ENCODE measurements around the gene SF3B5.
"Not testable (repeated sequence)": the region's sequence is repeated elsewhere in the genome, so short reads cannot be mapped to it uniquely, and the experiment has no call there.

The SF3B5 gene

GRCh38 chr6:144110210-144110609, 14.8 kb upstream of the SF3B5 start:
- DNase-seq (ENCODE audit: low read depth): no peak
- H3K4me3 ChIP-seq (ENCODE audit: low read depth, low read length): no peak overlapping the region

- no peak for DNase-seq (ENCODE audit: low read depth)
- H3K4me3 ChIP-seq (ENCODE audit: low read depth, low read length): no peak overlapping the region
Measured at GRCh38 chr6:144106206-144106605, 10.8 kb upstream of the SF3B5 start.

- DNase-seq (ENCODE audit: low read depth): peak; percentile 35
- H3K4me3 ChIP-seq (ENCODE audit: low read depth, low read length): no peak overlapping the region
Measured at GRCh38 chr6:144104898-144105487, 9.6 kb upstream of the SF3B5 start.

DNA sequence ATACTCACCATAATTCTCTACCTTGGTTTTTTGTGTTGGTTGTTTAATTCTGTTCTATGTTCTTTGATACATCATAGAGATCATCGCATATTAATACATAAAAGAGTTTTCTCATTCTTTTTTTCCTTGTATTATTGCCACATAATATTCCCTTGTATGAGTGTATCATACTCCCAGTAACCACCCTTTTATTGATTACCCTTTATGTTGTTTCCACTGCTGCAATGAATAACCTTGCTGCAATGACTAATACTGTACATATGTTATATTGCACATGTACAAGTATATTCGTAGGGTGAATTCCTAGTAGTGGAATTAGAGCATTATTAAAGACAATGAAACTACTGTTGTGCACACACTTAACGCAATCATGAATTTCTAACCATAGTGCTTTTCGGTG, 9.1 kb upstream of the SF3B5 start:
- H3K4me3 ChIP-seq (ENCODE audit: low read depth, low read length): no peak overlapping the region
- DNase-seq (ENCODE audit: low read depth): no peak

GRCh38 chr6:144103026-144103563, 7.7 kb upstream of the SF3B5 start:
- H3K4me3 ChIP-seq (ENCODE audit: low read depth, low read length): no peak overlapping the region

DNA sequence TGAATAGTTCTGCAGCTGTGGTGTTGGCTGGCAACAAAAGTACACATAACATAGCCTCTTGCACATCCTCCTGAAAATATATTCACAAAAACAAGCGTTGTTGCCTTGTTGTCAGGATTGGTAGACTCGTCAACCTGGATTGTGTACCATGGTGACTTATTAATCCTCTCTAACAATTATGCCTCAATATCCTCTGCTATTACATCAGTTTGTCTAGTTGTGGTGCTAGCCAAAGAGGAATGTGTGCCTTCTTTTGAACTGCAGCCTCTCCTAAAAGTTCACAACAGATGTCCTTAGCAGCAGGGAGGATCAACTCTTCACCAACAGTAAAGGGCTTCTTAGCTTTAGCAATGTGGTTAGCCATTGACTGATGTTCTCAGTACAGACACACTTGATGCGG, 3.6 kb upstream of the SF3B5 start:
- no peak for DNase-seq (ENCODE audit: low read depth)
- H3K4me3 ChIP-seq (ENCODE audit: low read depth, low read length): no peak overlapping the region

More at GRCh38 chr6:144103026-144103563, 7.7 kb upstream of the SF3B5 start:
- DNase-seq (ENCODE audit: low read depth): no peak

DNA sequence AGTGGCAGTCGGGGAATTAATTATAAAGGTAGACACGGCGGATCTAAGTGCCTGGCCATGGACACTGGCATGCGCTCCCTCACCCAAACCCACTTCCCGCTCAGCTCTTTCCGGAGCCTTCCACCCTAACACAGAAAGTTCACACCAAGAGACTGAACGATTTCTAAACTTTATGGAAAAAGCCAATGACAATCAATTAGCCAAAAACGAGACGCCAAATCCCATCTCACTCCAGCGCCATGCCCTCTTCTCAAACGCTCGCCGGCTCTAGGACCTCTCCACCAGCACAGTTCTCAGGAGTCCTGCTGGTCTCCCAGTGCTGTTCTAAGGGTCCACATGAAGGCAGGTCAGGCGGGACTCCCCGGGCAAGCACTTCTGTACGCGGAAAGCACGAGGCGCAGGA, 641 bp downstream of the SF3B5 start:
- DNase-seq (ENCODE audit: low read depth): no peak
- peak overlapping the region; percentile 92 for H3K4me3 ChIP-seq (ENCODE audit: low read depth, low read length)

DNA sequence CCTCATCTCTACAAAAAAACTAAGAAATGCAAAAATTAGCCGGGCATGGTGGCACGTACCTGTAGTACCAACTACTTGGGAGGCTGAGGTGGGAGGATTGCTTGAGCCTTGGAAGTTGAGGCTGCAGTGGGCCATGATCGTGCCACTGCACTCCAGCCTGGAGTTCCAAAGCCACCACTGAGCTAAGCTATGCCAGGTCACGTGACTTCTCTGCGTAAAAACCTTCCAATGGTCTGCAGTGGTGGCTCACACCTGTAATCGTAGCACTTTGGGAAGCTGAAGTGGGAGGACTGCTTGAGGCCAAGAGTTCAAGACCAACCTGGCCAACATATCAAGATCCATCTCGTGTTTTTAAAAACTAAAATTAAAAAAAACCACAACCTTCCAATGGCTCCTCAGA, 1.7 kb downstream of the SF3B5 start:
- peak overlapping the region; percentile 92 for H3K4me3 ChIP-seq (ENCODE audit: low read depth, low read length)
- no peak for DNase-seq (ENCODE audit: low read depth)

DNA sequence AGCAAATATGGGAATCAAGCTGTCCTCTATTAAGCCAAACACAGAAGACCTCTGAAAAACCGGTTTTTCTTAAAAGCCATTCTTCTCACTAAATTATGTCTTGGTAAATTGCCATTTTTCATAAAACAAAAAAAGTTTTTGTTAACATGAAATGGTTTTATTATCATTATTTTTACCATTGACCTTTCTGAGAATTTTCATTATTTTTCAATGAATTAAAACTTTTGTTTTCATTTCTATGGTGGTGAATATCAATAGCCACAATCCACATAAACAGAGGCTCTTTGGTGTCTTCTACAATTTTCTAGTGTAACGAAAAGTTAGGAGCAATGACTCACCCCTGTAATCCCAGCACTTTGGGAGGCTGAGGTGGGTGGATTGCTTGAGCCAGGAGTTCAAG, 2.1 kb downstream of the SF3B5 start:
- DNase-seq (ENCODE audit: low read depth): no peak
- H3K4me3 ChIP-seq (ENCODE audit: low read depth, low read length): no peak overlapping the region

DNA sequence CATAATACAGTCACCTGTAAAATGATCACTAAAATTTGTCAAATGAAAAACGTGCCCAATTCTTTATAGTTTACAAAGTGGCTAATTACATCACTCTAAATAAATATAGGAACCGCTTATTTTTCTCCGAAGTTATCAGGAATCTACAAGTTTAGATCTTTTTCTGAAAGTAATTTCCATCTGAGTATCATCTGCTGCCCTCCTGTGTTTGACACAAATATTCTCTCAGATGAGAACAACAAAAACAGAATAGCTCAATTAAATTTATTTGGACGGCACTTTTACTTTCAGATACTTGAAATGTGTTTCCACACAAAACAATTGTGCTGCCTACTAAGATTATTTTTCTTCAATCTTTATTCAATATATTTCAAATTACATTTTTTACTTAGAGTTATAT, 5.0 kb downstream of the SF3B5 start:
- no peak for DNase-seq (ENCODE audit: low read depth)
- H3K4me3 ChIP-seq (ENCODE audit: low read depth, low read length): no peak overlapping the region

GRCh38 chr6:144087789-144088426, 7.5 kb downstream of the SF3B5 start:
- no peak overlapping the region for H3K4me3 ChIP-seq (ENCODE audit: low read depth, low read length)
- DNase-seq (ENCODE audit: low read depth): no peak

DNA sequence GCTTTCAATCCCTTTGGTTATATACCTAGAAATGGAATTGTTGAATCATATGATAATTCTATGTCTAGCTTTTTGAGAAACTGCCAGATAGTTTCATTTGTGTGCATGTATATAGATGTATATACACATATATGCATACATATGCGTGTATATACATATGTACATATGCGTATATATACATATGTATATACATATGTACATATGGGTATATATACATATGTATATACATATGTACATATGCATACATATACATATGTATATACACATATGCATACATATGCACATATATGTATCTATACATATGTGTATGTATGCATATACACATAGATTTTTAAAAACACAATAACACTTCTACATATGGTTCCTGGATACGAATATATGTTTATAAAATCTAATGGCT, 8.4 kb downstream of the SF3B5 start:
- H3K4me3 ChIP-seq (ENCODE audit: low read depth, low read length): no peak overlapping the region
- no peak for DNase-seq (ENCODE audit: low read depth)

GRCh38 chr6:144083172-144083571, 12.2 kb downstream of the SF3B5 start:
- H3K4me3 ChIP-seq (ENCODE audit: low read depth, low read length): no peak overlapping the region
- no peak for DNase-seq (ENCODE audit: low read depth)

- H3K4me3 ChIP-seq (ENCODE audit: low read depth, low read length); DNase-seq (ENCODE audit: low read depth): not testable (repeated sequence)
Measured at GRCh38 chr6:144082412-144082811, 13.0 kb downstream of the SF3B5 start.

DNA sequence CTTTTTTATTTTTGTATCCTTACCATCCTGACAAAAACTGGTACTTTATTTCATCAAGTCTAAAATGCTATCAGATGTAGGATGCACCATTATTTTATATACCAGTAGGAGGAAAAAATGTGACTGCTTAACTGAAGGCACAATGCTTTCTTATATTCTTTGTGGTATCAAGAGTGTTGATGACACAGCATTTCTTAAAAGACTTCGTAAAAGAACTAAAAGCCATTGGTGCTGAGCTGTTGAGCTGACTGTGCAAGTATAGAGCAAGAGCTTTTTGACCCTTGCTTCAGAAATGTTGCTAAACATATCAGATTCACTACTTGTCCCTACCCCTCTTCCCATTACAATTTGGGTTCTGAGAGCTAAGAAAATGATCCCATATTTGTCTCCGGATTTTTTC, 17.5 kb downstream of the SF3B5 start:
- H3K4me3 ChIP-seq (ENCODE audit: low read depth, low read length): no peak overlapping the region
- DNase-seq (ENCODE audit: low read depth): no peak

GRCh38 chr6:144075875-144076274, 19.5 kb downstream of the SF3B5 start:
- no peak overlapping the region for H3K4me3 ChIP-seq (ENCODE audit: low read depth, low read length)
- no peak for DNase-seq (ENCODE audit: low read depth)

DNA sequence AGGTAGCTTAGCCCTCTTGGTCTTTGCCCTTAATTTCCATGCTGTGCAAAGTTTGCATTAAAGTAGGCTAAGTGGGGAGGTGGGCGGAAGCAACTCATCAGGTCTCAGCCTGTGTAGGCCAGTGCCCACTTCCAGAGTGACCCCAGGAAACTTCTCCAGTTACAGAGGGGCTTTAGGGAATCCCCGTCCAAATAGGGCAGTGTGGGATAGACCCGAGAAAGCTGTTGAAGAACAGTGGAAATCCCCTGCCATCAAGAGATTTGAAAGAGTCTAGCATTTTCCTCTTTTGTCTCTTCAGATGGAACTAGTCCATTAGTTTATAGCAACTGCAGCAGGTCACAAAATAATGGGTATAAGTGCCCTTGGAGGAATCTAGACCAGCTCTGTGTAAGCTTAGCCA, 20.2 kb downstream of the SF3B5 start:
- no peak for DNase-seq (ENCODE audit: low read depth)

DNA sequence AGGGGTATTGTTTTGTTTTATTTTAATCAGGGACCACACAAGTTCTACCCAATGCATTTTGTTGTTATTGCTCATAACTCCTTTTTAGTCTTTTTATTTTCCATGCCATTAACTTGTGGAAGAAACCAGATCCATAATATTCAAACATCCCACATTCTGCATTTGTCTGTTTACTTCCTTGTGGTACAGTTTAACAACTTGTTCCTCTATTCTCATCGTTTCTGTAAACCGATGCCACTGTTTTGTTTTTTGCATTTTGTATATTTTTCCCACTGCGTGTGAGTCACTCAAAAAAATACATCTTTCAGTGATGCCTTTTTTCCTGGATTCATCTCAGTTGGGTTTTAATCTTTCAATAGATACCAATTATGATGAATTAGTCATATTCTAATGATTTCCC, 22.3 kb downstream of the SF3B5 start:
- no peak for DNase-seq (ENCODE audit: low read depth)
- no peak overlapping the region for H3K4me3 ChIP-seq (ENCODE audit: low read depth, low read length)

More for the DNA sequence above, 20.2 kb downstream of the SF3B5 start:
- no peak overlapping the region for H3K4me3 ChIP-seq (ENCODE audit: low read depth, low read length)

DNA sequence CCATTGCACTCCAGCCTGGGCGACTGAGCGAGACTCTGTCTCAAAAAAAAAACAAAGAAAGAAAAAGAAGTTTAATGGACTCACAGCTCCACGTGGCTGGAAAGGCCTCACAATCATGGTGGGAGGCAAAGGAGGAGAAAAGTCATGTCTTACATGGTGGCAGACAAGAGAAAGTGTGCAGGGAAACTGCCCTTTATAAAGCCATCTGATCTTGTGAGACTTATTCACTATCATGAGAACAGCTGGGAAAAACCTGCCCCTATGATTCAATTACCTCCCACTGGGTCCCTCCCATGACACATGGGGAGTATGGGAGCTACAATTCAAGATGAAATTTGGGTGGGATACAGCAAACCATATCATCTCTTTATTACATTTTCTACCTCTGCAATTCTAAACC, 25.9 kb downstream of the SF3B5 start:
- DNase-seq (ENCODE audit: low read depth): no peak
- no peak overlapping the region for H3K4me3 ChIP-seq (ENCODE audit: low read depth, low read length)

- no peak for DNase-seq (ENCODE audit: low read depth)
Measured at GRCh38 chr6:144068794-144069193, 26.6 kb downstream of the SF3B5 start.

DNA sequence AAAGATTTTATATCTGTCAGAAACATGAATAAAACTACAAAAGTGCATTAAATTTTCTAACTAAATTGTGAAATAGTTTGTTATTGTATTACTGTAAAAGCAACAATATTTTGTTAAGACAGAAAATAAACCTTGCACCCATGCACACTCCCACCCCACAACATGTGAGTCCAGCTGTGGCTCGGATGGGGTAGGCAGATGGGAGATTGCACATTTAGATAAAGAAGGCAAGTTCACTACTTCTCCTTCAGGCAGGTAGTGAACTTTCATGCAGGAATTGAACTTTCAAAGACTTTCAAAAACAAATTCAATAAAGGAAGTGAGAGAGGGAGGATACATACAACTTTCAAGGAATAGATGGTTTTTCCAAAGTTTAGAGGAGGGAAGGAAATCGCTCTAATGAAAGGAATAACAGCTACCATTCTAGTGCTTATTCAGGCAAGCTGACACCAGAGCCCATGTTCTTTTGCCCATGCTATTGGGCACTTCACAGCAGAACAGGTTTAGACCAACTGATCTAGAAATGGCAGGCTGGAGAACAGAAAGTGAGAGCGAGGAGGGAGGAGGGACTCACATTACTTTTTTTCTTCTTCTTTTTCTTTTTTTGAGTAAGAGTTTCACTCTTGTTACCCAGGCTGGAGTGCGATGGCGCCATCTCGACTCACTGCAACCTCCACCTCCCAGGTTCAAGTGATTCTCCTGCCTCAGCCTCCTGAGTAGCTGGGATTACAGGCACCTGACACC, 28.5 kb downstream of the SF3B5 start:
- H3K4me3 ChIP-seq (ENCODE audit: low read depth, low read length): no peak overlapping the region
- no peak for DNase-seq (ENCODE audit: low read depth)

More at GRCh38 chr6:144068794-144069193, 26.6 kb downstream of the SF3B5 start:
- H3K4me3 ChIP-seq (ENCODE audit: low read depth, low read length): no peak overlapping the region

Data from skeletal muscle cell (primary cell).